Tibial nerve (tissue), 4 donors: ENCODE measurements around the gene PIN1.

ENCODE experiments used
- EP300 ChIP-seq, 2 donors: sonication (generic); formaldehyde crosslinking; IDR thresholded peaks; one replicate each; pipeline ENCODE4 v1.6.1; 2017; ENCODE audit warnings: antibody characterized with exemption in 2 of 2, mild to moderate bottlenecking in 1 of 2
- TF ChIP-seq, protein P1 (sequence below), 5 experiments: fragments of 200-600 bp in 3 of 5; fragments of 450-650 bp in 2 of 5; sonication (generic) in 3 of 5; IDR thresholded peaks; one replicate each; pipeline ENCODE4 v1.5.1; 2016 to 2019; ENCODE audit warnings: antibody characterized with exemption in 5 of 5, mild to moderate bottlenecking in 3 of 5, moderate library complexity in 2 of 5

DNA sequence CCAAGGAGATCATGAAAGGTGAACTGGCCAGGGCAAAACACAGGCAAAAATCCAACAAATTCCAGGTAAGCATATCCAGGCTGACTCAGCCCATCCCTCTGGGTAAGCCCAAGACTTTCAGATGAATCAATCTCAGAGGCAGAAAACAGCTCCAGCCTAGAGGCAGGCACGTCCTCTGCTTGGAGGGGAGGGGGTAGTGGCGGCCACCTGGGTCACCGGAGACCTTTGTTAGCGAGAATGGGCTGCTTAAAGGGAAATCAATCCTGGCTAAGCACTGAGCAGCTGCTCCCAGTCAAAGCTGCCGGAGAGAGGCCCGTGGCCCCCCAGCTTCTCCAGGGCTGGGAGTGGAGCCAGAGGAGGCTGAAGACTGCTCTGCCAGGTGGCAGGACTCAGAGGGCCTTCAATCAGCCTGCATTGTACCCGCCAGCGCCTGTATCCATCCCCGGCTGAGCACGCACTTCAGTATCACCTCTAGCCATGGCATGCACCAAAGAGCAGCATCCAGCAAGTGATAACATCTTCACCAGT lies 48.2 kb downstream of the PIN1 start:
- TF ChIP-seq, protein P1, sequence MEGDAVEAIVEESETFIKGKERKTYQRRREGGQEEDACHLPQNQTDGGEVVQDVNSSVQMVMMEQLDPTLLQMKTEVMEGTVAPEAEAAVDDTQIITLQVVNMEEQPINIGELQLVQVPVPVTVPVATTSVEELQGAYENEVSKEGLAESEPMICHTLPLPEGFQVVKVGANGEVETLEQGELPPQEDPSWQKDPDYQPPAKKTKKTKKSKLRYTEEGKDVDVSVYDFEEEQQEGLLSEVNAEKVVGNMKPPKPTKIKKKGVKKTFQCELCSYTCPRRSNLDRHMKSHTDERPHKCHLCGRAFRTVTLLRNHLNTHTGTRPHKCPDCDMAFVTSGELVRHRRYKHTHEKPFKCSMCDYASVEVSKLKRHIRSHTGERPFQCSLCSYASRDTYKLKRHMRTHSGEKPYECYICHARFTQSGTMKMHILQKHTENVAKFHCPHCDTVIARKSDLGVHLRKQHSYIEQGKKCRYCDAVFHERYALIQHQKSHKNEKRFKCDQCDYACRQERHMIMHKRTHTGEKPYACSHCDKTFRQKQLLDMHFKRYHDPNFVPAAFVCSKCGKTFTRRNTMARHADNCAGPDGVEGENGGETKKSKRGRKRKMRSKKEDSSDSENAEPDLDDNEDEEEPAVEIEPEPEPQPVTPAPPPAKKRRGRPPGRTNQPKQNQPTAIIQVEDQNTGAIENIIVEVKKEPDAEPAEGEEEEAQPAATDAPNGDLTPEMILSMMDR (IDR thresholded peaks at IDR 0.05) = no peak
- TF ChIP-seq EP300 (IDR thresholded peaks at IDR 0.05) = no peak
